Body of pancreas (tissue), 4 donors: ENCODE data around the gene CDC42BPA.

ENCODE experiments used
- CTCF ChIP-seq, 7 experiments: fragments of 450-650 bp in 4 of 7; fragments of 200-600 bp in 3 of 7; sonication (generic) in 3 of 7; IDR thresholded peaks; one replicate each; pipeline ENCODE4 v1.5.1; 2016 to 2019; ENCODE audit warnings: antibody characterized with exemption in 7 of 7
- POLR2A ChIP-seq, 3 donors: fragments of 450-650 bp; IDR thresholded peaks; one replicate each; pipeline ENCODE4 v1.6.1; 2016; ENCODE audit warnings: antibody characterized with exemption in 3 of 3, mild to moderate bottlenecking in 2 of 3

GRCh38 chr1:226990133-226990716 lies 328.1 kb downstream of the CDC42BPA start:
- TF ChIP-seq POLR2A (IDR thresholded peaks at IDR 0.05), result no peak
- no peak for TF ChIP-seq CTCF (IDR thresholded peaks at IDR 0.05)
